NCI-H1436 (cell line): Measurements from ENCODE around the gene SLC16A14.
A peak's percentile ranks its signal among the peaks of the same experiment; 100 is the strongest.

Source experiments
- DNase-seq: peaks from one replicate; lab custom pipeline; 2025; lab: John Stamatoyannopoulos, UW

The SLC16A14 gene

GRCh38 chr2:230042195-230042594 is 26.5 kb downstream of the SLC16A14 start:
- DNase-seq: no peak

GRCh38 chr2:230023313-230023712 is 45.4 kb downstream of the SLC16A14 start:
- DNase-seq: no peak

GRCh38 chr2:230019742-230020141 is 49.0 kb downstream of the SLC16A14 start:
- no peak for DNase-seq

- no peak for DNase-seq
These were observed 50.6 kb downstream of the SLC16A14 start for GRCh38 chr2:230018153-230018552.

GRCh38 chr2:230016844-230017243 is 51.9 kb downstream of the SLC16A14 start:
- DNase-seq: no peak

GRCh38 chr2:230012267-230012884 is 56.3 kb downstream of the SLC16A14 start:
- DNase-seq: no peak

GRCh38 chr2:230011617-230012016 is 57.1 kb downstream of the SLC16A14 start:
- no peak for DNase-seq

- no peak for DNase-seq
These were observed 58.2 kb downstream of the SLC16A14 start for GRCh38 chr2:230010501-230010900.

GRCh38 chr2:230008708-230009066 is 60.0 kb downstream of the SLC16A14 start:
- DNase-seq: peak; percentile 13

GRCh38 chr2:230007931-230008707 is 60.6 kb downstream of the SLC16A14 start:
- peak; percentile 51 for DNase-seq

- no peak for DNase-seq
These were observed 68.4 kb downstream of the SLC16A14 start for GRCh38 chr2:230000118-230000841.

- DNase-seq: no peak
These were observed 71.2 kb downstream of the SLC16A14 start for GRCh38 chr2:229997565-229997964.

GRCh38 chr2:229996320-229996719 is 72.4 kb downstream of the SLC16A14 start:
- no peak for DNase-seq

- no peak for DNase-seq
These were observed 75.5 kb downstream of the SLC16A14 start for GRCh38 chr2:229993236-229993635.
